Kidney (tissue), 14 donors: ENCODE results near the gene DOK7. TPM values are rescaled to one million over a fixed set of nuclear protein-coding genes. Genes with fewer than 3 reads are reported as not detected.

Experiments
- DNase-seq, 5 donors: peaks; one replicate each; pipeline ENCODE4 v3.0.0-alpha.2; 2013 to 2020
- FAIRE-seq: peaks from 2 replicates; lab custom pipeline; 2012; peaks lifted over from hg19 to GRCh38; lab: Jason Lieb, UNC
- H3K27ac ChIP-seq, 2 donors: one replicate each; pipeline ENCODE4 v1.7.0; 2013; ENCODE audit warnings: low read depth in 2 of 2, low read length in 2 of 2, inconsistent platforms in 1 of 2
- H3K27me3 ChIP-seq: one replicate; pipeline ENCODE4 v1.7.1; 2013; ENCODE audit warnings: low read length, inconsistent platforms; ENCODE audit not compliant: control insufficient read depth, insufficient read depth
- H3K36me3 ChIP-seq, 3 donors: one replicate each; pipeline versions ENCODE4 v1.7.0 to v1.7.1; 2013; ENCODE audit warnings: low read length in 3 of 3, control low read depth in 1 of 3, inconsistent platforms in 1 of 3; ENCODE audit not compliant: insufficient read depth in 3 of 3, control insufficient read depth in 2 of 3
- H3K4me1 ChIP-seq, 3 donors: one replicate each; pipeline versions ENCODE4 v1.7.0 to v1.7.1; 2013; ENCODE audit warnings: low read length in 3 of 3, inconsistent platforms in 1 of 3, low read depth in 1 of 3; ENCODE audit not compliant: control insufficient read depth in 2 of 3, insufficient read depth in 2 of 3
- H3K4me3 ChIP-seq, 3 donors: one replicate each; pipeline versions ENCODE4 v1.7.0 to v1.8.1; 2013; ENCODE audit warnings: low read length in 3 of 3, control low read depth in 1 of 3, inconsistent platforms in 1 of 3
- H3K9ac ChIP-seq, 3 donors: one replicate each; pipeline versions ENCODE4 v1.7.0 to v1.7.1; 2013; ENCODE audit warnings: low read length in 3 of 3, control low read depth in 1 of 3, inconsistent platforms in 1 of 3
- H3K9me3 ChIP-seq, 3 donors: one replicate each; pipeline versions ENCODE4 v1.7.0 to v1.7.1; 2013; ENCODE audit warnings: low read length in 3 of 3, control low read depth in 1 of 3, inconsistent platforms in 1 of 3; ENCODE audit not compliant: control insufficient read depth in 2 of 3, insufficient read depth in 1 of 3
- CTCF ChIP-seq: IDR thresholded peaks from 3 replicates; pipeline ENCODE4 v1.5.1; 2012; ENCODE audit warnings: mild to moderate bottlenecking, moderate library complexity, borderline replicate concordance; ENCODE audit not compliant: insufficient read depth; ENCODE audit errors: extremely low read depth
- intact Hi-C: fragments of 100-400 bp; cut with DNase I; formaldehyde crosslinking; loops from one replicate; pipeline ENCODE4 v1.11.1; 2022
- polyA plus RNA-seq: library from polyadenylated mRNA; stranded (reverse); fragments of 350-450 nt; fragmentation: Illumina TruSeq; extraction: RNeasy Lipid Tissue Mini Kit (QIAGEN cat#74804); gene quantifications from one replicate; pipeline ENCODE4 v1.2.3, GENCODE V29; 2014; ENCODE audit warnings: low read depth, low replicate concordance; ENCODE audit not compliant: insufficient read depth
- total RNA-seq: library from RNA; stranded (reverse); fragmentation: NEBNext Ultra II Directional; extraction: Animal tissue kit (Norgen Biotek cat#: 25700); gene quantifications from one replicate; pipeline ENCODE4 v1.2.1, GENCODE V29; 2021
- donor health status: control.
- donor health status: control.
- donor health status: control.
- donor health status: control.
- donor health status: control.
- donor health status: DM: yes; HTN: yes; CAD: no.
- donor health status: Normal renal cell carcinoma (clear cell type).

Gene DOK7
- total and polyA plus RNA-seq, 2 donors from 2014 or later = 1.2 to 7.0 TPM

GRCh38 chr4:3531318-3531878 is 68.3 kb downstream of the DOK7 start:
- H3K36me3 ChIP-seq = peaks cover 0 to 9% (median 0%) of the 10 kb centered on the region in 3 donors
- H3K27me3 ChIP-seq = no peaks in the 10 kb centered on the region
- peak in 4 of 5 donors; percentile 40 to 64 (median 50) for DNase-seq
- H3K9me3 ChIP-seq = no peaks in the 10 kb centered on the region
- peak overlapping the region; percentile 80 to 97 (median 95) for H3K4me3 ChIP-seq
- no peak for TF ChIP-seq CTCF
- H3K9ac ChIP-seq = peak overlapping the region; percentile 65 to 92 (median 83)
- intact Hi-C loops = no loop called here
- no peak for FAIRE-seq
- H3K4me1 ChIP-seq = peaks cover 0 to 29% (median 13%) of the 10 kb centered on the region in 3 donors
- peak overlapping the region in 1 of 2 donors; percentile 76 for H3K27ac ChIP-seq

- intact Hi-C loops = no loop called here
- no peak for FAIRE-seq
- Histone ChIP-seq H3K4me1 (peaks cover 0 to 29% (median 13%) of the 10 kb centered on the region in 3 donors), H3K36me3 (peaks cover 0 to 9% (median 0%) of the 10 kb centered on the region in 3 donors), H3K9ac (peak within 1 kb of the TSS; percentile 65 to 92 (median 83)), H3K9me3 (no peaks in the 10 kb centered on the region), H3K4me3 (peak within 1 kb of the TSS; percentile 80 to 97 (median 95)), H3K27me3 (no peaks in the 10 kb centered on the region), H3K27ac (peak within 1 kb of the TSS; percentile 51 to 76)
- TF ChIP-seq CTCF = no peak
- DNase-seq = peak; percentile 96 to 98 (median 97)
Measured at GRCh38 chr4:3531879-3532750, 69.0 kb downstream of the DOK7 start, which contains the start of gene LRPAP1. Gene LRPAP1 (minus strand): TSS chr4:3532422. CDS start chr4:3532412, 10 bp downstream.

- Histone ChIP-seq H3K27me3 (no peaks in the 10 kb centered on the region), H3K9me3 (no peaks in the 10 kb centered on the region), H3K4me1 (peaks cover 0 to 29% (median 11%) of the 10 kb centered on the region in 3 donors), H3K4me3 (peak overlapping the region in 2 of 3 donors; percentile 53 to 97), H3K9ac (no peak overlapping the region), H3K27ac (no peak overlapping the region), H3K36me3 (peaks cover 0 to 8% (median 0%) of the 10 kb centered on the region in 3 donors)
- no peak for TF ChIP-seq CTCF
- peak in 2 of 5 donors; percentile 39 to 73 for DNase-seq
- intact Hi-C loops = no loop called here
- FAIRE-seq = no peak
Measured at GRCh38 chr4:3532751-3533422, 69.8 kb downstream of the DOK7 start.
